ENCODE results near the gene MAP3K9. TPM values are rescaled to one million over a fixed set of nuclear protein-coding genes. Genes with fewer than 3 reads are reported as not detected.

MAP3K9 gene
- total RNA-seq, 2 experiments from 2014 or later: 4.2 to 6.4 TPM

- ChIA-PET CTCF (ENCODE audit: unreplicated experiment) (no interaction called here), POLR2A (no interaction called here)
- no peak for TF ChIP-seq CTCF (conservative IDR thresholded peaks at IDR 0.05; ENCODE audit: low read length)
- TF ChIP-seq EZH2phosphoT487 (IDR thresholded peaks at IDR 0.05; ENCODE audit: borderline replicate concordance, low read depth, low read length): no peak
- Histone ChIP-seq H3K4me1 (ENCODE audit: insufficient read depth, low read length, poor library complexity, severe bottlenecking) (no peaks in the 10 kb centered on the region), H3K4me2 (ENCODE audit: low read length) (no peak overlapping the region), H4K20me1 (ENCODE audit: insufficient read depth, low read length) (no peaks in the 10 kb centered on the region), H3K27ac (ENCODE audit: low read depth, low read length, poor library complexity, severe bottlenecking) (no peak overlapping the region), H3K9me3 (ENCODE audit: low read length) (no peaks in the 10 kb centered on the region), H3K4me3 (ENCODE audit: low read depth, low read length, poor library complexity, severe bottlenecking) (no peak overlapping the region), H3K9me2 (ENCODE audit: insufficient read depth, low read length) (no peaks in the 10 kb centered on the region), H3K36me3 (ENCODE audit: insufficient read depth, low read length) (no peaks in the 10 kb centered on the region), H3K79me2 (ENCODE audit: insufficient read depth, low read depth, low read length) (no peaks in the 10 kb centered on the region), H2AFZ (ENCODE audit: low read length) (no peak overlapping the region)
- no peak for DNase-seq (ENCODE audit: low spot score)
- intact Hi-C loops (cut with micrococcal nuclease; ENCODE audit: unreplicated experiment): no loop called here
- BruUV-seq (replicated peaks): no TSS peak
Observed at GRCh38 chr14:70723276-70723675, 86.0 kb downstream of the MAP3K9 start.

- DNase-seq (ENCODE audit: low spot score): no peak
- intact Hi-C loops (cut with micrococcal nuclease; ENCODE audit: unreplicated experiment): no loop called here
- ChIA-PET CTCF (ENCODE audit: unreplicated experiment) (no interaction called here), POLR2A (no interaction called here)
- Histone ChIP-seq H3K36me3 (ENCODE audit: insufficient read depth, low read length) (no peaks in the 10 kb centered on the region), H2AFZ (ENCODE audit: low read length) (no peak overlapping the region), H3K79me2 (ENCODE audit: insufficient read depth, low read depth, low read length) (no peaks in the 10 kb centered on the region), H3K4me2 (ENCODE audit: low read length) (no peak overlapping the region), H3K4me1 (ENCODE audit: insufficient read depth, low read length, poor library complexity, severe bottlenecking) (no peaks in the 10 kb centered on the region), H4K20me1 (ENCODE audit: insufficient read depth, low read length) (no peaks in the 10 kb centered on the region), H3K9me2 (ENCODE audit: insufficient read depth, low read length) (no peaks in the 10 kb centered on the region), H3K9me3 (ENCODE audit: low read length) (no peaks in the 10 kb centered on the region), H3K4me3 (ENCODE audit: low read depth, low read length, poor library complexity, severe bottlenecking) (no peak overlapping the region), H3K27ac (ENCODE audit: low read depth, low read length, poor library complexity, severe bottlenecking) (no peak overlapping the region)
- BruUV-seq (replicated peaks): no TSS peak
- no peak for TF ChIP-seq CTCF (conservative IDR thresholded peaks at IDR 0.05; ENCODE audit: low read length)
- TF ChIP-seq EZH2phosphoT487 (IDR thresholded peaks at IDR 0.05; ENCODE audit: borderline replicate concordance, low read depth, low read length): no peak
Observed at GRCh38 chr14:70722418-70722817, 86.9 kb downstream of the MAP3K9 start.

- Histone ChIP-seq H3K9me2 (ENCODE audit: insufficient read depth, low read length) (no peaks in the 10 kb centered on the region), H3K4me2 (ENCODE audit: low read length) (no peak overlapping the region), H4K20me1 (ENCODE audit: insufficient read depth, low read length) (no peaks in the 10 kb centered on the region), H3K4me3 (ENCODE audit: low read depth, low read length, poor library complexity, severe bottlenecking) (no peak overlapping the region), H3K79me2 (ENCODE audit: insufficient read depth, low read depth, low read length) (no peaks in the 10 kb centered on the region), H3K9me3 (ENCODE audit: low read length) (no peaks in the 10 kb centered on the region), H3K27ac (ENCODE audit: low read depth, low read length, poor library complexity, severe bottlenecking) (no peak overlapping the region), H3K36me3 (ENCODE audit: insufficient read depth, low read length) (no peaks in the 10 kb centered on the region), H2AFZ (ENCODE audit: low read length) (no peak overlapping the region), H3K4me1 (ENCODE audit: insufficient read depth, low read length, poor library complexity, severe bottlenecking) (no peaks in the 10 kb centered on the region)
- DNase-seq (ENCODE audit: low spot score): no peak
- TF ChIP-seq CTCF (conservative IDR thresholded peaks at IDR 0.05; ENCODE audit: low read length) (no peak), EZH2phosphoT487 (IDR thresholded peaks at IDR 0.05; ENCODE audit: borderline replicate concordance, low read depth, low read length) (no peak)
- ChIA-PET POLR2A (no interaction called here), CTCF (ENCODE audit: unreplicated experiment) (no interaction called here)
- intact Hi-C loops (cut with micrococcal nuclease; ENCODE audit: unreplicated experiment): no loop called here
- no TSS peak for BruUV-seq (replicated peaks)
Observed at GRCh38 chr14:70721542-70721941, 87.8 kb downstream of the MAP3K9 start.

Measured in OCI-LY7 (cell line).